SU-DHL-6 (cell line): Measurements from ENCODE around the gene DKKL1.

Experiments used
- H2AFZ ChIP-seq: fragments of 200-600 bp; sonication (generic); 2 replicates; pipeline ENCODE4 v1.6.1; 2014; ENCODE audit warnings: low read depth, mild to moderate bottlenecking, moderate library complexity, mixed read lengths, antibody characterized with exemption, low read length; ENCODE audit not compliant: severe bottlenecking
- H3F3A ChIP-seq: fragments of 200-600 bp; shearing (Covaris generic); 2 replicates; pipeline ENCODE4 v1.6.0; 2016; ENCODE audit warnings: antibody characterized with exemption, mild to moderate bottlenecking; ENCODE audit not compliant: insufficient read depth
- H3K27ac ChIP-seq: fragments of 200-600 bp; sonication (generic); 2 replicates; pipeline ENCODE4 v1.5.1; 2016; ENCODE audit warnings: low read depth, mild to moderate bottlenecking, low read length, moderate library complexity, mixed read lengths
- H3K27me3 ChIP-seq: fragments of 200-600 bp; sonication (generic), shearing (Covaris generic); 2 replicates; pipeline ENCODE4 v1.6.0; 2014; ENCODE audit warnings: mild to moderate bottlenecking, low read length
- H3K36me3 ChIP-seq: fragments of 200-600 bp; sonication (generic); 2 replicates; pipeline ENCODE4 v1.6.1; 2014; ENCODE audit warnings: mild to moderate bottlenecking, low read length, mixed read lengths
- H3K4me2 ChIP-seq: fragments of 300-600, 200-600 bp; shearing (Covaris generic), sonication (generic); 2 replicates; pipeline ENCODE4 v1.6.0; 2014; ENCODE audit warnings: low read length, low read depth, mild to moderate bottlenecking; ENCODE audit not compliant: poor library complexity, severe bottlenecking
- H3K4me3 ChIP-seq: fragments of 200-600 bp; sonication (generic); 2 replicates; pipeline ENCODE4 v1.5.1; 2014; ENCODE audit warnings: antibody characterized with exemption, low read length, mild to moderate bottlenecking, mixed read lengths; ENCODE audit not compliant: insufficient read depth, poor library complexity, severe bottlenecking
- H3K79me2 ChIP-seq: fragments of 200-600 bp; sonication (generic); 2 replicates; pipeline ENCODE4 v1.6.1; 2014; ENCODE audit warnings: mild to moderate bottlenecking, low read length, moderate library complexity; ENCODE audit not compliant: insufficient read depth
- H3K9ac ChIP-seq: fragments of 200-600 bp; sonication (generic); 2 replicates; pipeline ENCODE4 v1.7.0; 2014; ENCODE audit warnings: mild to moderate bottlenecking, low read length
- H3K9me2 ChIP-seq: fragments of 200-600 bp; sonication (generic); replicated peaks from 2 replicates; pipeline ENCODE4 v1.6.1; 2014; ENCODE audit warnings: low read length; ENCODE audit not compliant: insufficient read depth
- H3K9me3 ChIP-seq: fragments of 200-600 bp; sonication (generic); 2 replicates; pipeline ENCODE4 v1.6.1; 2014; ENCODE audit warnings: low read length, mixed read lengths; ENCODE audit not compliant: insufficient read depth
- H4K20me1 ChIP-seq: fragments of 200-600 bp; sonication (generic); 2 replicates; pipeline ENCODE4 v1.6.1; 2014; ENCODE audit warnings: low read depth, mild to moderate bottlenecking, antibody characterized with exemption, low read length, moderate library complexity, mixed read lengths
- CTCF ChIP-seq: fragments of 200-600 bp; sonication (generic); IDR thresholded peaks from one replicate; pipeline ENCODE4 v1.5.1; 2017; ENCODE audit warnings: antibody characterized with exemption, mild to moderate bottlenecking, low read length, moderate library complexity; ENCODE audit not compliant: insufficient read depth, poor library complexity, severe bottlenecking
- EZH2phosphoT487 ChIP-seq: fragments of 200-600 bp; sonication (generic), shearing (Covaris generic); conservative IDR thresholded peaks from 2 replicates; pipeline ENCODE4 v1.6.1; 2018; ENCODE audit warnings: mild to moderate bottlenecking, antibody characterized with exemption, low read length, moderate library complexity, mixed read lengths

Gene DKKL1

DNA sequence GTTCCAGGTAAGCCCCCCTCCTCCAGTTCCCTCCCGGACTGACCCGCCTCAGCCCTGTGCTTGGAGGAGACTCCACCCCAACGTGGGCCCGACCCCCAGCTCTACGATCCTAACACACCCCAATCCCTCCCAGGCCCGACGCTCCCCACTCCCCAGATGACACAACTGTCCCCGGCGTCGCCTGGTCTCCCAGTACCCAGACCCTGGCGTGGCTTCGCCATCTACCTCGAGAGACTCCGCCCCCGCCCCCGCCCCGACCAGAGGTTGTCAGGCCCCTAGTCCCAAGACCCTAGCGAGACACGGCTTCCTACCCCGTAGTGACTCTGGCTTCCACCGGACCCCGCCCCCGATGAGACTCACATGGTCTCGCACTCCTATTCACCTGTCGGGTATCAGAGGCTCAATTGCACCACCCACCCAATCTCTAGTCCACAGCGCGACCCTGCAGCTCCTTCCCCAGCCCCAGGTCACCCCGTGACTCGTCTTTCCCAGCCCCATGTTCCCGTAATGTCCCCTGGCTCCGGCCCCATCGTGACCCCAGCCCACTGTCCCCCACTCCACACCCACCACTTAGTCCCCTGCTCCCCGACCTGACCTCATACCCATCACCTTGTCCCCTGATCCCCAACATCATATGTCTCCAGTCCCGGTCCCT is 25.5 kb upstream of the DKKL1 start:
- Histone ChIP-seq H3K4me3 (peak overlapping the region; percentile 1), H4K20me1 (no peaks in the 10 kb centered on the region), H2AFZ (no peak overlapping the region), H3K9ac (no peak overlapping the region), H3K27me3 (no peaks in the 10 kb centered on the region), H3K9me3 (no peaks in the 10 kb centered on the region), H3K27ac (peak overlapping the region; percentile 89; the same call in 1 of the 2 replicates), H3K36me3 (peaks cover 15% of the 10 kb centered on the region), H3K4me2 (peak overlapping the region; percentile 88), H3K79me2 (peaks cover 30% of the 10 kb centered on the region), H3K9me2 (no peaks in the 10 kb centered on the region), H3F3A (peaks cover 63% of the 10 kb centered on the region)
- no peak for TF ChIP-seq EZH2phosphoT487
- no peak for TF ChIP-seq CTCF

DNA sequence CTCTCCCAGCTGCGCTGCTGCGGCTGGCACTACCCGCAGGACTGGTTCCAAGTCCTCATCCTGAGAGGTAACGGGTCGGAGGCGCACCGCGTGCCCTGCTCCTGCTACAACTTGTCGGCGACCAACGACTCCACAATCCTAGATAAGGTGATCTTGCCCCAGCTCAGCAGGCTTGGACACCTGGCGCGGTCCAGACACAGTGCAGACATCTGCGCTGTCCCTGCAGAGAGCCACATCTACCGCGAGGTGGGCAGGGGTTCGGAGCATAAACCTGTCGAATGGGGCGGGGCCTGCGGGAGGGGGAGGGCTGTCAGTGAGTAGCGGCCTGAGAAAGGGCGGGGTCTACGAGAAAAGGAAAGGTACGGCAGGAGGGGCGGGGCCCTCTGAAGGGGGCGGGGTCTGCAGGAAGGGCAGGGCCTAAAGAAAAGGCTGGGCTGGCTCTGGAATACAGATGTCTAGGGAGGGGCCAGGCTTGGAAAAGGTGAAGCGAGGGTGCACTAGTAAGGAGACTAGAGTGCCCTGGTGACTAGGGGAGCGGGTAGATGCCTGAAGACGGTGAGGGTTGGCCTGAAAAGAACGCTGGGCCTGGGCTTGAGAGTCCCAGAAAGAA is 24.9 kb upstream of the DKKL1 start:
- peak overlapping the region; percentile 89 for H3K27ac ChIP-seq
- H3K79me2 ChIP-seq = peaks cover 30% of the 10 kb centered on the region
- peak overlapping the region; percentile 17 for H3K4me3 ChIP-seq
- H4K20me1 ChIP-seq = no peaks in the 10 kb centered on the region
- no peak for TF ChIP-seq EZH2phosphoT487
- no peak for TF ChIP-seq CTCF
- H3K36me3 ChIP-seq = peaks cover 15% of the 10 kb centered on the region
- no peaks in the 10 kb centered on the region for H3K9me3 ChIP-seq
- no peaks in the 10 kb centered on the region for H3K27me3 ChIP-seq
- no peak overlapping the region for H2AFZ ChIP-seq
- H3K9me2 ChIP-seq = no peaks in the 10 kb centered on the region
- H3K9ac ChIP-seq = 0 out of 2 replicates have a peak overlapping the region, but pooled peaks have one; percentile 41
- H3K4me2 ChIP-seq = peak overlapping the region; percentile 88
- peaks cover 57% of the 10 kb centered on the region for H3F3A ChIP-seq

- Histone ChIP-seq H3K9me2 (no peaks in the 10 kb centered on the region), H4K20me1 (no peaks in the 10 kb centered on the region), H3K36me3 (peaks cover 15% of the 10 kb centered on the region), H3K27me3 (no peaks in the 10 kb centered on the region), H3K79me2 (peaks cover 30% of the 10 kb centered on the region), H2AFZ (no peak overlapping the region), H3K27ac (peak overlapping the region; percentile 89), H3K9me3 (no peaks in the 10 kb centered on the region), H3K9ac (peak overlapping the region; percentile 41; the same call in 1 of the 2 replicates), H3K4me3 (peak overlapping the region; percentile 17), H3K4me2 (peak overlapping the region; percentile 88), H3F3A (peaks cover 52% of the 10 kb centered on the region)
- TF ChIP-seq CTCF (no peak), EZH2phosphoT487 (no peak)
Measured at GRCh38 chr19:49339301-49340068, 24.2 kb upstream of the DKKL1 start.
